EL (cell line): Measurements from ENCODE around the gene CD24.
A peak's percentile ranks its signal among the peaks of the same experiment; 100 is the strongest.
"Not testable (repeated sequence)": the region's sequence is repeated elsewhere in the genome, so short reads cannot be mapped to it uniquely, and the experiment has no call there.

Source experiments
- DNase-seq: peaks from one replicate; pipeline ENCODE4 v3.0.0-alpha.2; 2016

The CD24 gene, protein sequence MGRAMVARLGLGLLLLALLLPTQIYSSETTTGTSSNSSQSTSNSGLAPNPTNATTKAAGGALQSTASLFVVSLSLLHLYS

GRCh38 chr6:106974336-106974998 is at the start of gene CD24:
Gene CD24, minus strand, starts transcription at chr6:106974729. Its CDS starts 83 bp downstream, at chr6:106974646.
- DNase-seq = peak; percentile 13

DNA sequence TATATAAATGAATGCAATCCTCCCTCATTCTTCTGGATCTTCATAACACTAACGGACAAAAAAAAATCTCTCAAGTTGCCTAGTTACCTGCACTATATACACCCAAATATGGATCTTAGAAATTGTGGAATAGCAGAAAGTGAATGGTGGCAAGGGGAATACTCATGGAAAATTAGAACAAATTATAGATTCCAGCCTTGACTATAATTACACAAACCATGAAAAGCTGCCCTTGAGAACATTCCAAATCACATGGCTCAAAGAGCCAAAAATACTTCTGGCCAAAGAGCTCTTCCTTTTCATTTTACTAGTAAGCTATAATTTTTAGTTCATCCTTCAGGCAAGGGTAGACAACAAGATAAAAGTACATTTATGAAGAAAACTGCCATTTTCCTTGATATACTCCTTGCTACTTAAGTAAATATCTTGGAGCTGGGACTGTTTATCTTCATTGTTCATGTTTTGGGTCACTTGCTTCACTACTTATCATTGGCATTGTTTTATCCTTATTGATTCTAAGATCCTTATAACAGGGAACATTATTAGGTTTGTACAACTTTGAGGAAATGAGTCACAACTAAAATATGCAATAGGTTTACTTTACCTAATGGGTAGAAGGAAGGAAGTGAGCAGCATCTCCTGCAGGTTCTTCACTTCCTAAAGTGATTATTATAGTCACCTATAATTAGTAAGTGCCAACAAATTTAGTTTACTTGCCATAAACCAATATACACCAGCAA is 47.1 kb upstream of the CD24 start:
- DNase-seq = no peak

- DNase-seq = no peak
Observed at GRCh38 chr6:107020239-107020638, 45.7 kb upstream of the CD24 start.

GRCh38 chr6:107019628-107020027 is 45.1 kb upstream of the CD24 start:
- DNase-seq = not testable (repeated sequence)

- DNase-seq = no peak
Observed at GRCh38 chr6:107019047-107019446, 44.5 kb upstream of the CD24 start.

DNA sequence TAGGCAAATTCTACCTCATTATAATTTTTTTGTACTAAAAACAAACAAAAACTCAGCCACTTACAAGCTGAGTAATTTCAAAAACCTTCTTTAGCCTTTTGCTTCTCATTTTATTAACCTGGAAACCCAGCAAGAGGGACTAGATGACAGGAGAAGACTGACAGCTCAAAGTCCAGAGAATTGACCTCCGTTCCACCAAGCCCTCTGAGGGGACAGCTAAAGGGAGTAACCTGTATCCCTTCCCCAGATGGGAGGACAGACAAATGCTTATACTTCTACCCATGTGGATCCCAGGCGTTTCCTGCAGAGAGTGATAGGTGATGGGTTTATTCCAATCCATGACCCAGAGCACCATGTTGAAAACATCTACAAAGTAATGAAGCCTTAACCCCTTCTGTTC is 35.0 kb upstream of the CD24 start:
- DNase-seq = no peak

DNA sequence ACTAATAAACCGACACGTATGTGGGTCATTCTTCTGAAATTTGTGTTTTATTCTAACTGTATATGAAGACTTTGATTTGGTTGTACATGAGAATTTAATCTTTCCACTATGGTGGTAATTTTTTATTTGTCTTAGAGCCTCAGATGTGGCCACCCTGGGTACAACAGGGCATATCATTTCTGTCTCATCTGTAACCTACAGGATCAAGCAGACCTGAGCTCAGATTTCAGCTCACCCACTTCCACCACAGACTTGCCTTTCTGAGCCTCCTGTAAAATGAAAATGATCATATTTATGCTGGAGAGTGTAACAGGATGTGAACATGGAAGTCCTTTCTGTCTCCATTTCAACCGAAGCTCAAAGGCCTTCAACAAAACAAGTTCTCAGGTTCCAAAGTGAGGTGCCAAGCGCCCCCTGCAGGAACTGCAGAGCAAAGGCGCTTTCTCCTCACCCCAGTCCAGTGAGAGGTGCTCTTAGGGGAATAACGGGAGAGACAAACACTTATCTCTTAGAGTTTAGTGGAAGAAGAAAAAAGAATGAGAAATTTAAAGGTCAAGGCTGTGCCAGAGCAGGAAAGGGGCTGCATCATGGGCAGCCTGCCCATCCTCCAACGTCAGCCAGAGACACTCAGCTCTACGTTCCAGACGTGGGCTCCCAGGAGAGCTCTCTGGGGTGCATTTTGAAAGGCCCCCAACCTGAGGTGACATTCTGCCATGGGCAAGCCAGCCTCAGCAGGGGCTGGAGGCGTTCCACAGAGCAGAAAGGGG is 23.0 kb upstream of the CD24 start:
- peak; percentile 71 for DNase-seq

DNA sequence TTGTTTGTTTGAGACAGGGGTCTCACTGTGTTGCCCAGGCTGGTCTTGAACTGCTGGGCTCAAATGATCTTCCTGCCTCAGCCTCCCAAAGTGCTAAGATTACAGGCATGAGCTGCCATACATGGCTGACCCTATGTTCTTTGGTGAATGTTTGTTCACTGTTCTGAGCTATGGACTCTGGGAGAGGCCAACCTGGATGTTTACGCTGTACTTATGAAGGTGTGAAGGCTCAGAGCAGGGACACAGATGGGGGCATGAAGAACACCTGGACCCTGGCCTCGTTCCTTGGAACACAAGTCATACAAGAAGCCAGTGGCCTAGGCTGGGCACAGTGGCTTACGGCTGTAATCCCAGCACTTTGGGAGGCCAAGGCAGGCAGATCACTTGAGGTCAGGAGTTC is 21.1 kb upstream of the CD24 start:
- no peak for DNase-seq

DNA sequence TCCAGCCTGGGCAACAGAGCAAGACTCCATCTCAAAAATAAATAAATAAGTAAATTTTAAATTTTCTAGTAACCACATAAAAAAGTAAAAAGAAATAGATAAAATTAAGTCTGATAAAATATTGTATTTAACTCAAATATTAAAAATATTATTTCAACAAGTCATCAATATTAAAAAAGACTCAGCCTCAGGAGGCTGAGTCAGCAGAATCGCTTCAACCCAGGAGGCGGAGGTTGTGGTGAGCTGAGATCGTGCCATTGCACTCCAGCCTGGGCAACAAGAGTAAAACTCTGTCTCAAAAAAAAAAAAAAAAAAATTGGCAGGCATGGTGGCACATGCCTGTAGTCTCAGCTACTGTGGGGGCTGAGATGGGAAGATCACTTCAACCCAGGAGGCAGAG is 15.2 kb upstream of the CD24 start:
- DNase-seq = not testable (repeated sequence)

DNA sequence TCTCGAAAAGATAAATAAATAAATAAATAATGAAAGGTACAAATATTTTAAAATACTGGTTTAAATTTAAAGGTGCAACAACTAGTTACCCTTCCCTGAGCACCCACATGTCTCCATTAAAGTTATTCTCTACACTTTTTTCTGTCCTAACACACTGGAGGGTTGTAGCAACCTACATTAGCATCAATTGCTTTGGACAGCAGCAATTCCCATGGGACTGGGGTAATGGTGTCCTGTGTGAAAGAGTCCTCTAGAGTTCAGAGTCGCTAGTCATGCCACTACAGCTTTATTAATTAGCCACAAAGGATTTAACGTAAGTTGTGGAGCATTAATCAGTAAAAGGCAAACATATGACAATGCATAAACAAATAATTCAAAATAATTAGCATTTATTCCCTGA is 14.1 kb upstream of the CD24 start:
- DNase-seq = no peak

GRCh38 chr6:106981926-106982325 is 7.4 kb upstream of the CD24 start:
- peak; percentile 32 for DNase-seq

DNA sequence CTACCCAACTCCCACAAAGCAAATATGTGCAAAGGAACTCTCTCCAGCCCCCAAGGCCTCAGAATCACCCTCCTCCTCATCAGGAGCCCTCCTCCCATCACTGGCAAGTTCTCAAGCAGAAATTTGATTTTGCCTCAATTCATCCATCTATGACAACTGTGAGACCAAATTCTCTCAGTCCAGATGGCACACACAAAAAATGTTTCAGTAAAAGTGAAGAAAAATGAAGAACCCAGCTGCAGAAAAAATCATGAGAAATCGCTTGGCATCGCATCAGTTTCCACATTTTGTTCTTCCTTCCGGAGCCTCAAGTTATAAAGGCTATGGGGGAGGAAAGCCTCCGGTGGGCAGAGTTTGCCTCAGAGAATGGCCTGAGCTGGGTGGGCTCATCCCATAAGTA is 6.4 kb upstream of the CD24 start:
- no peak for DNase-seq

DNA sequence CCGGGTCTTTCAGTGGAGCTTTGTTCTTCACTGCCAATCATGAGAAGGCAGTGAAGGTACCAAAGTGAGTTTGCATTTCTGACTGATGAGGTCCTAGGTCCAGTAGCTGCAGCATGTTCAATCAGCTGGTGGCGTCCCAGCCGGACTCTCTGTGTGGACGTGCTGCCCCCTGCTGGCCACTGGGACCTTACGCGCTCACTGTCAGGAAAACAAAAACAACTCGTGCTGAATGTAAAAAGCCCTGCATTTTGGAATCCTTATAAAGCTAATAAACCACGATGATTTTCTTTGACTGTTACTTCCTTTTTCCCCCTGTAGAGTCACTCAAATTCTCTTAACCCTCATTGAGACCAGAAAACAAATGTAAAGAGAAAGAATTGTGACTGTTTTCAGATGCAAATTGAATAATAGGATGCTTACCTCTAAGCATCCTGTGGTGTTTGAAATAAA is 4.9 kb upstream of the CD24 start:
- peak; percentile 80 for DNase-seq

- DNase-seq = no peak
Observed at GRCh38 chr6:106977246-106977645, 2.7 kb upstream of the CD24 start.

- DNase-seq = no peak
Observed at GRCh38 chr6:106976270-106976669, 1.7 kb upstream of the CD24 start.

DNA sequence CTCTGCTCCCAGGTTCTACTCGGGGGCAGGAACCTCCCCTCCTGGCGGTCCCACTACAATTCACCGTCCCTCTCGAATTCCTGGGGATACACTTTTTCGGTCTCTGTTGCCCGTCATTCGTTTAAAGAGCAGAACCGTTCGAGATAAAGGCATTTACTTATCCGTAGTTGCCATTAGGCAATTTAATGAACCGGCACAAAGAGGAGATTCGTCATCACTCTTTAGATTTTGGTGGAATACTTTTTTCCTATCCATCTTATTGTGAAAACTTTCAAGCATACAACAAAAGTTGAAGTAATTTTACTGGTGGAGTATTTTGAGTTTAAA is 1.2 kb upstream of the CD24 start:
- DNase-seq = peak; percentile 8

DNA sequence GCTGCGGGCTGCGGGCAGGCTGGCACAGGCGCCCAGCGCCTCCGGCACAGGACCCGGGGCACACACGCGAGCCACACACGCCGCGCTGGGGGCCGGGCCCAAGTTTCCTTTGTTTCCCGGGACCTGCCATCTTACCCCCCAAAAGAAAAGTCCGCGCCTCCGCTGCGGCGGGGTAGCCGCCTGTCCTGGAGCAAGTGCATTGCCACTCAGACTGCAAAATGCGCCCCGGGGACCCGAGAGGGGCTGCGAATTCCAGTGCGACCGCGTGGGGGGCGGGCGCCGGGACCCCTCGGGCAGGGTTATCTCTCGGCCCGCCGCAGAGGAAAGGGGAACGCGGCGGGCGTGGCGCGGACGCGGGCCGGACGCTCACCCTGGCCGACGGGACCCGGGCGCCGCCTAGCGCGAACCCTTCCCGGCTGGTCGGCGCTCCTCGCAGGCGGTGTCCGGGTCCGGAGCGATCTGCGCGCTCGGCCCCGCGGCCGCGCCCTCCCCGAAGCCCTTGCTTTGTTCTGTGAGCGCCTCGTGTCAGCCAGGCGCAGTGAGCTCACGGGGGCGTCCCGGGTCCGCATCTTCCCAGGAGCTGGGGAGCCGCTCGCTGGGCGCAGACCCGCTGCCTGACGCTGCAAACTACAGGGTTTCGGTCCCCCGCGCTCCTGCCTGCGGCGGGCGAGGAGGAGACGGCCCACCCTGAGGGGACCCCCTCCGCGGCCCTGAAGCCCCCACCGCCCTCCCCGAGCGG is 639 bp upstream of the CD24 start:
- DNase-seq = peak; percentile 58

DNA sequence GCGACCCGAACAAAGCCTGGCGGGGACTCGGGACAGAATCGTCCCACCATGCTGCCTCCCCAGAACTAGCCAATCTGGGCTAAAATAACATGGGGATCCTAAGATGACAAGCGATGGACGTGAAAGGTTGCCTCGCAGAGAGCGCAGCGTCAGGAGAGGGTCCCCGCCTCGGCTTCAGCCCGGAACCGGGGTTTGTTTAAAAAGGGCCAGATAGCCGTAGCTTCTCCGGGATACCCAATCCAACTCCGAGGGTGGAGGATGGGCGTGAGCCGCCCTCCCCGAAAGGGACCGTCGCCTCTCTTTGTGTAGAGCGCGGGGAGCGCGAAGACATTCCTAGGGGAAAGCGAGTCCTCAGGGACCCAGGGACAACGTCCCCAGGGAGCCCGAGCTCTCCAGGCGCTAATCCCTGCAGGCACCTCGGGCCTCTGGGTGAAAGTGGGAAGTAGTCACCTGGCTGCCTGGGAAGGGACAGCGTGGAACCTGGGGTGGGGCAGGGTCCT is 643 bp downstream of the CD24 start:
- peak; percentile 12 for DNase-seq

GRCh38 chr6:106973018-106973835 is 1.3 kb downstream of the CD24 start:
- no peak for DNase-seq

- DNase-seq = no peak
Observed at GRCh38 chr6:106972500-106972899, 2.0 kb downstream of the CD24 start.

DNA sequence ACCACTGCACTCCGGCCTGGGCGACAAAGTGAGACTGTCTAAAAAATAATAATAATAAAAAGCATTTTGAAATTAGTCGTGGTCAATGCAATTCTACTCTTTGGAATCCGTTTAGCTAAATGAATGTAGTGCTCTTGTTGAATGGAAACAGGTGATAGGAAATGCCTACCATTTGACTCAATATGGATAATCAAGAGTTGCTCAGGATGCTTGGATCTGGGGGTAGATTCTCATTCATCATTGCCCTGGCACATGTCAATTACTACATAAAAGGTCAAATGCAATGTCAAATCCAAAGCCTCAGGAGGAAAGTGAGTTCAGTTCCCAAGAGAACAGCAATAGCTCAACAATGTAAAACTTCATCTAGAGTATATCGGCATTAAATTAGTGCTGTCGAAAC is 3.8 kb downstream of the CD24 start:
- not testable (repeated sequence) for DNase-seq
